ENCODE results near the gene DEFB132.
"Not testable (repeated sequence)": the region's sequence is repeated elsewhere in the genome, so short reads cannot be mapped to it uniquely, and the experiment has no call there.

The DEFB132 gene

DNA sequence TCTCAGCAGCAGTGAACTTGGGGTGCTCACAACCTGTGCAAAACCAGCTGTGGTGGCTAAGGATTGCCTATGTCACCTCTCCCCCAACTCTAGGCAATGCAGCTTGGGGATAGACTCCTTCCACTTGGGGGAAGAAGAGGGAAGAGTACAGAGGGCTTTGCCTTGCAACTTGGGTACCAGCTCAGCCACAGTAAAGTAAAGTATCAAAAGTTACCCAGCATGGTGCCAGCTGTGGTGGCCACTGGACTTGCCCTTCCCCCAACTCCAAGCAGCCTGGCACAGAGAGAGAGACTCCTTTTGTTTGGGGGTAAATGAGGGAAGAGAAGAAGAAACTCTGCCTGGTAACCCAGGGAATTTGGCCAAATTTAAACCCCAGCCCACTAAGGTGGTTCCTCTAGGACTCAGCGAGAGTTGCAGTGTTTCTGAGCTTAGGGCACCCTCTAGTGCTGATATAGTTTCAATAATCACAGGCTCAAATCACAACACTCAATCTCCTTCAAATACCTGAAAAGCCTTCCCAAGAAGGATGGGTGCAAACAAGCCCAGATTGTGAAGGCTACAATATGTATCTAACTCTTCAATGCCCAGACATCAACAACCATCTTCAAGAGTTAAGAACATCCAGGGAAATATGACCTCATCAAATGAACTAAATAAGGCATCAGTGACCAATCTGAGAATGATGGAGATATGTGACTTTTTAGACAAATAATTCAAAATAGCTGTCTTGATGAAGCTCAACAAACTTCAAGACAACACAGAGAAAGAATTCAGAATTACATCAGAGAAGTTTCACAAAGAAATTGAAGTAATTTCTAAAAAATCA lies 38.0 kb upstream of the DEFB132 start:
- no peak for DNase-seq (ENCODE audit: extremely low read depth, low read depth)
- TF ChIP-seq, protein P1, sequence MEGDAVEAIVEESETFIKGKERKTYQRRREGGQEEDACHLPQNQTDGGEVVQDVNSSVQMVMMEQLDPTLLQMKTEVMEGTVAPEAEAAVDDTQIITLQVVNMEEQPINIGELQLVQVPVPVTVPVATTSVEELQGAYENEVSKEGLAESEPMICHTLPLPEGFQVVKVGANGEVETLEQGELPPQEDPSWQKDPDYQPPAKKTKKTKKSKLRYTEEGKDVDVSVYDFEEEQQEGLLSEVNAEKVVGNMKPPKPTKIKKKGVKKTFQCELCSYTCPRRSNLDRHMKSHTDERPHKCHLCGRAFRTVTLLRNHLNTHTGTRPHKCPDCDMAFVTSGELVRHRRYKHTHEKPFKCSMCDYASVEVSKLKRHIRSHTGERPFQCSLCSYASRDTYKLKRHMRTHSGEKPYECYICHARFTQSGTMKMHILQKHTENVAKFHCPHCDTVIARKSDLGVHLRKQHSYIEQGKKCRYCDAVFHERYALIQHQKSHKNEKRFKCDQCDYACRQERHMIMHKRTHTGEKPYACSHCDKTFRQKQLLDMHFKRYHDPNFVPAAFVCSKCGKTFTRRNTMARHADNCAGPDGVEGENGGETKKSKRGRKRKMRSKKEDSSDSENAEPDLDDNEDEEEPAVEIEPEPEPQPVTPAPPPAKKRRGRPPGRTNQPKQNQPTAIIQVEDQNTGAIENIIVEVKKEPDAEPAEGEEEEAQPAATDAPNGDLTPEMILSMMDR (IDR thresholded peaks at IDR 0.05; ENCODE audit: low read depth, low read length) = peak; percentile 19

DNA sequence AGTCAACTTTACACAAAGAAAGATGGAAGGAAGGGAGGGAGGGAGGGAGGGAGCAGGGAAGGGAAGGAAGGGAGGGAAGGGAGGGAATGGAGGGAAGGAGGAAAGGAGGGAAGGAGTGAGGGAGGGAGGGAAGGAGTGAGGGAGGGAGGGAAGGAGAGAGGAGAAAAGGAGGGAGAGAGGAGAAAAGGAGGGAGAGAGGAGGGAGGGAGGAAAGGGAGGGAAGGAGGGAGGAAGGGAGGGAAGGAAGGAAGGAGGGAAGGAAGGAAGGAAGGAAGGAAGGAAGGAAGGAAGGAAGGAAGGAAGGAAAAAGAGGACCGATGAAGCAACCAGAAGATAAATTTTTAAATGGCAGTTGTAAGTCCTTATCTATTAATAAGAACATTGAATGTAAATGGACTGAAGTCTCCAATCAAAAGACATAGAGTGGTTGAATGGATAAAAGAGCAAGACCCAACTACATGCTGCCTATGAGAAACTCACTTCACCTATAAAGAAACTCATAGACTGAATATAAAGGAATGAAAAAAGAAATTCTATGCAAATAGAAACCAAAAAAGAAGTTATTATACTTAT lies 36.2 kb upstream of the DEFB132 start:
- TF ChIP-seq, protein P1 (IDR thresholded peaks at IDR 0.05; ENCODE audit: low read depth, low read length) = no peak
- DNase-seq (ENCODE audit: extremely low read depth, low read depth) = no peak

DNA sequence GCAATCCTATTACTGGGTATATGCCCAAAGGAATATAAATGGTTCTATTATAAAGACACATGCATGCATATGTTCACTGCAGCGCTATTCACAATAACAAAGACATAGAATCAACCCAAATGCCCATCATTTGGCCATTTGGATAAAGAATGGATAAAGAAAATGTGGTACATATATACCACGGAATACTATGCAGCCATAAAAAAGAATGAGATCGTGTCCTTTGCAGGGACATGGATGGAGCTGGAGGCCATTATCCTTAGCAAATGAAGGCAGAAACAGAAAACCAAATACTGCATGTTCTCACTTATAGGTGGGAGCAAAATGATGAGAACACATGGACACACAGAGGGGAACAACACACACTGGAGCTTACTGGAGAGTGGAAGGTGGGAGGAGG lies 31.6 kb upstream of the DEFB132 start:
- not testable (repeated sequence) for DNase-seq (ENCODE audit: extremely low read depth, low read depth)

DNA sequence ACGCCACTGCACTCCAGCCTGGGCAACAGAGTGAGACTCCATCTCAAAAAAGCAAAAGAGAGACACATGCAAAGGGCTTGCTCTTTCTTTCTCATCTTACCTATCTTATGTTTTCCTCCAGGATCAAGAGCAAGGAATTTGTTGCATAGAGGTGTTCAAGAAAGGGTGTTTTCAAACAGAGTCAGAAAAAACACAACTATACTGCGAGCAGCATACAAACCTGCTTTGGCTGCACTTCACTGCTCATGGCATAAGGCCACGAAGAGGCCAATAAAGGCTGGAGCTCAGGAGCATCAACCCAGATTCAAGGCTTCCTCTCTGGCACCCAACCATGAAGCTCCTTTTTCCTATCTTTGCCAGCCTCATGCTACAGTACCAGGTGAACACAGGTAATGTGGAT lies 30.6 kb upstream of the DEFB132 start, which contains the start of gene DEFB129:
DEFB129 (plus strand) TSS at position 301 of the 400 bp plus-strand sequence; CDS start at position 332, 31 bp downstream.
- DNase-seq (ENCODE audit: extremely low read depth, low read depth) = no peak
- TF ChIP-seq, protein P1 (IDR thresholded peaks at IDR 0.05; ENCODE audit: low read depth, low read length) = no peak

DNA sequence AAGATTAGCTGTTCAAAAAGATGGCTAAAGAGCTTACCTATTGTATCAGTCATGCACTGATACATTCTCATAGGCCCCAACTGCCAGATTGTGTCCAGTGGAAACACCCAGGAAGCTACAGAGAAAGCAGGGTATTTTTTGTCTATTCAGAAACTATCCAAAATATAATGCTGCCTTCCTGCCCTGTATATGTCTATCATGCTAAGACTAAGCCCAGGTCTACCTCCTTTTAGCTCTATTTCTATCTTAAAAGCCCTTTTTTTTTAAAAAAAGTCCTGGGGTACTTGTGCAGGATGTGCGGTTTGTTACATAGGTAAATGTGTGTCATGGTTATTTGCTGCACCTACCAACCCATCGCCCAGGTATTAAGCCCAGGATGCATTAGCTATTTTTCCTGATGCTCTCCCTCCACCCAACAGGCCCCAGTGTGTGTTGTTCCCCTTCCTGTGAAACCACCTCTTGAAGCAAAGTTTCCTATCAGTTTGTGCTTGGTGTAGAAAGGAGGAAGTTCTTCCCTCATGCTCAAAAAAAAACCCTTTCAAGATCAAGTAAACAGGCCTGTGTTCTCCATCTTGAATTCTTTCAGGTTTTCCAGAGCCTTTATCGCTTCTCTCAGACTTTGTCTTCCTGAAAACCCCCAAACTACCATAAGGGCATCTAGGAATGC lies 30.0 kb upstream of the DEFB132 start:
- TF ChIP-seq, protein P1 (IDR thresholded peaks at IDR 0.05; ENCODE audit: low read depth, low read length) = no peak
- no peak for DNase-seq (ENCODE audit: extremely low read depth, low read depth)

DNA sequence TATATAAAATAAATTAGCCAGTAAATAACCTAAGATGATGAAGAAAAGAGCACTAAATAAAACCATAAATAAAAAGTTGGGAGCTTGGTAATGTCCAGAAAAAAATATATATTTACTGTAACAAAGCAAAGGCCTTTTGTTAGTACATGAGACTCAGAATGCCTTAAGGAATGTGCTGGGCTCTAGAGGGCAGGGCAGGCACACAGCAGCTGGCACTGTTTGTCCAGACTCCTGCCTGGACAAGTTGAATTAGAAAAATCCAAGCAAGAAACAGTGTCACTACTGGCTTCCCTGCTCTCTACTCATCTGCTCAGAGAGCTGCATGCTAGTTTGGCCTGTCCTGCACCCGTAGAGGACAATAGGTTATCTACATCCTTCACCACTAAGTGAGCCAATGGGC lies 21.6 kb upstream of the DEFB132 start:
- TF ChIP-seq, protein P1 (IDR thresholded peaks at IDR 0.05; ENCODE audit: low read depth, low read length) = peak; percentile 14
- no peak for DNase-seq (ENCODE audit: extremely low read depth, low read depth)

DNA sequence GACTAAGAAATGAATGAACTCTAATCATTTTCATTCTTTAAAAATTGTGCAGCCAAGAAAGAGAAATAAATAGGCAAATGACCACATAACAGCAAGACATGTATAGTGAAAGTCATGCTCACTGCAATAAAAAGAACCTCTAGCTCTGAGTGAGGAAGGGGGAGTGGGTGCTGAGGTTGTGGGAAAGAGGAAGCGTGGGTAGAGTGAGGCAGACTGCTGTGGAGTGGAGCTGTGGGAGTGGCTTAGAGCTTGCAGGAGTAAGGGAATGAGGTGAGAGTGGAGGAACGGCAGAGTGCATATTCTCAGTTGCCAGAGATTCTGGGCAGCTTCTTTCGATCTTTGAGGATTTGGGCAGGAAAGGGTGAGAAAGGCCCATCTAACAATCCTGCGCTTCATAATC lies 20.0 kb upstream of the DEFB132 start:
- TF ChIP-seq, protein P1 (IDR thresholded peaks at IDR 0.05; ENCODE audit: low read depth, low read length) = no peak
- no peak for DNase-seq (ENCODE audit: extremely low read depth, low read depth)

Data from AG09319 (cell line).